IMR-90 (cell line): ENCODE results near the gene TNFRSF9. TPM values are rescaled to one million over a fixed set of nuclear protein-coding genes. Genes with fewer than 3 reads are reported as not detected.
A peak's percentile ranks its signal among the peaks of the same experiment; 100 is the strongest.

Experiments used
- ATAC-seq: fragments of 200-7000 bp; cut with Tn5 transposase; 2 replicates; pipeline ENCODE4 v1.9.1; 2020; ENCODE audit warnings: low read depth, mild to moderate bottlenecking, moderate library complexity
- BruUV-seq: library from RNA; stranded (reverse); fragments of 400-500 nt; replicated peaks from 2 replicates; lab custom pipeline; 2021; lab: Mats Ljungman, UMichigan
- CTCF ChIA-PET: fragments of 300-600 bp; formaldehyde crosslinking; extraction: SDS; loops from one replicate; lab custom pipeline; 2021; ENCODE audit warnings: antibody characterized with exemption; lab: Yijun Ruan, JAX
- POLR2A ChIA-PET: fragments of 300-600 bp; sonication (Branson Sonifier 250); formaldehyde crosslinking; loops from one replicate; lab custom pipeline; 2022; ENCODE audit warnings: antibody characterized with exemption; ENCODE audit not compliant: unreplicated experiment; lab: Charles Lee
- DNase-seq: peaks from one replicate; pipeline ENCODE4 v3.0.0; 2013
- H2AFZ ChIP-seq: replicated peaks from 2 replicates; pipeline ENCODE3; 2013; ENCODE audit warnings: low read length, mild to moderate bottlenecking; ENCODE audit not compliant: poor library complexity
- H2AK5ac ChIP-seq: 2 replicates; pipeline ENCODE4 v1.6.1; 2013; ENCODE audit warnings: low read depth, low read length, inconsistent platforms
- H2AK9ac ChIP-seq: replicated peaks from 2 replicates; pipeline ENCODE3; 2013; ENCODE audit warnings: mild to moderate bottlenecking, low read depth, low read length, moderate library complexity; ENCODE audit not compliant: poor library complexity
- H2BK120ac ChIP-seq: 2 replicates; pipeline ENCODE4 v1.6.1; 2013; ENCODE audit warnings: low read depth, low read length, inconsistent platforms
- H2BK15ac ChIP-seq: 3 replicates; pipeline ENCODE4 v1.6.1; 2013; ENCODE audit warnings: low read depth, low read length, inconsistent platforms
- H2BK20ac ChIP-seq: 2 replicates; pipeline ENCODE4 v1.6.1; 2013; ENCODE audit warnings: low read depth, mild to moderate bottlenecking, inconsistent platforms, low read length, moderate library complexity
- H2BK5ac ChIP-seq: 2 replicates; pipeline ENCODE4 v1.6.1; 2013; ENCODE audit warnings: mild to moderate bottlenecking, low read depth, low read length, inconsistent platforms; ENCODE audit not compliant: poor library complexity, severe bottlenecking
- H3K14ac ChIP-seq: replicated peaks from 2 replicates; pipeline ENCODE4 v1.6.1; 2013; ENCODE audit warnings: low read depth, low read length, inconsistent platforms
- H3K18ac ChIP-seq: 2 replicates; pipeline ENCODE4 v1.6.1; 2013; ENCODE audit warnings: low read depth, low read length, control low read depth
- H3K23ac ChIP-seq: 2 replicates; pipeline ENCODE4 v1.6.1; 2013; ENCODE audit warnings: low read depth, low read length, inconsistent platforms
- H3K27ac ChIP-seq: 2 replicates; pipeline ENCODE4 v1.5.1; 2013; ENCODE audit warnings: mild to moderate bottlenecking, control low read depth, low read length; ENCODE audit not compliant: insufficient read depth
- H3K27me3 ChIP-seq: 2 replicates; pipeline ENCODE4 v1.6.1; 2013; ENCODE audit warnings: low read length; ENCODE audit not compliant: control insufficient read depth, insufficient read depth
- H3K36me3 ChIP-seq: 2 replicates; pipeline ENCODE4 v1.6.1; 2013; ENCODE audit warnings: low read length, mixed read lengths; ENCODE audit not compliant: control insufficient read depth, insufficient read depth
- H3K4ac ChIP-seq: 2 replicates; pipeline ENCODE4 v1.6.1; 2013; ENCODE audit warnings: low read depth, low read length, inconsistent platforms
- H3K4me1 ChIP-seq: 2 replicates; pipeline ENCODE4 v1.6.1; 2013; ENCODE audit warnings: low read length, mixed read lengths; ENCODE audit not compliant: control insufficient read depth, insufficient read depth
- H3K4me2 ChIP-seq: 2 replicates; pipeline ENCODE4 v1.6.1; 2013; ENCODE audit warnings: low read depth, mild to moderate bottlenecking, control low read depth, low read length, moderate library complexity
- H3K4me3 ChIP-seq: 2 replicates; pipeline ENCODE4 v1.5.1; 2013; ENCODE audit warnings: low read depth, mild to moderate bottlenecking, control low read depth, low read length, moderate library complexity; ENCODE audit not compliant: insufficient read depth
- H3K56ac ChIP-seq: 2 replicates; pipeline ENCODE4 v1.6.1; 2013; ENCODE audit warnings: low read length, inconsistent platforms; ENCODE audit not compliant: insufficient read depth; ENCODE audit errors: extremely low read depth
- H3K79me1 ChIP-seq, 2 experiments: 2 replicates each; pipeline ENCODE4 v1.6.1; 2013; ENCODE audit warnings: low read length in 2 of 2, inconsistent platforms in 1 of 2, low read depth in 1 of 2
- H3K9ac ChIP-seq: 2 replicates; pipeline ENCODE4 v1.6.1; 2013; ENCODE audit warnings: low read depth, low read length, control low read depth
- H3K9me1 ChIP-seq: 2 replicates; pipeline ENCODE4 v1.6.1; 2013; ENCODE audit warnings: low read length, inconsistent platforms; ENCODE audit not compliant: insufficient read depth
- H3K9me3 ChIP-seq: 2 replicates; pipeline ENCODE4 v1.6.1; 2013; ENCODE audit warnings: low read length; ENCODE audit not compliant: control insufficient read depth, insufficient read depth
- H4K20me1 ChIP-seq: 2 replicates; pipeline ENCODE4 v1.6.1; 2013; ENCODE audit warnings: low read length, inconsistent platforms; ENCODE audit not compliant: insufficient read depth
- H4K5ac ChIP-seq: 2 replicates; pipeline ENCODE4 v1.6.1; 2013; ENCODE audit warnings: mild to moderate bottlenecking, low read depth, low read length, control low read depth
- H4K8ac ChIP-seq, 2 experiments: 2 replicates each; pipeline ENCODE4 v1.6.1; 2013; ENCODE audit warnings: low read depth in 2 of 2, low read length in 2 of 2, control low read depth in 1 of 2, inconsistent platforms in 1 of 2
- H4K91ac ChIP-seq: 2 replicates; pipeline ENCODE4 v1.6.1; 2013; ENCODE audit warnings: low read depth, low read length, inconsistent platforms; ENCODE audit not compliant: insufficient read depth
- RAD21 ChIP-seq: IDR thresholded peaks from 2 replicates; pipeline ENCODE4 v1.6.1; 2012; ENCODE audit warnings: low read length, improper control_type of control experiment
- RCOR1 ChIP-seq: IDR thresholded peaks from 2 replicates; pipeline ENCODE4 v1.6.1; 2012; ENCODE audit warnings: mild to moderate bottlenecking, low read length, improper control_type of control experiment; ENCODE audit not compliant: insufficient replicate concordance
- WGBS, 2 experiments: methylation state at CpG; one replicate each; pipeline versions ENCODE4 v1.1.5 to v1.1.7; 2013; ENCODE audit warnings: missing lambda C conversion rate in 2 of 2; ENCODE audit not compliant: insufficient read length in 1 of 2; ENCODE audit errors: extremely low coverage in 2 of 2; 5-methylcytosine and 5-hydroxymethylcytosine counted together
- dilution Hi-C: fragments of 300-500 bp; cut with HindIII; formaldehyde crosslinking; loops from one replicate; pipeline ENCODE4 v1.14.3; 2018; ENCODE audit warnings: low sequenced_read_pairs; ENCODE audit not compliant: unreplicated experiment
- in situ Hi-C: fragments of 300-500 bp; cut with MboI; formaldehyde crosslinking; loops from 3 replicates; pipeline ENCODE4 v1.14.3; 2019; ENCODE audit warnings: low sequenced_read_pairs, inconsistent platforms, mixed read lengths
- intact Hi-C: fragments of 100-400 bp; cut with micrococcal nuclease; formaldehyde crosslinking; loops from 2 replicates; pipeline ENCODE4 v1.10.0; 2022
- polyA plus RNA-seq, 3 experiments: library from polyadenylated mRNA; depleted of rRNA; stranded (reverse); fragments of >200 nt; gene quantifications; 2 replicates each; pipeline ENCODE4 v1.2.3, GENCODE V29; 2012; ENCODE audit warnings: low replicate concordance in 1 of 3
- total RNA-seq: library from RNA; depleted of rRNA; stranded (reverse); fragments of >200 nt; gene quantifications from 2 replicates; pipeline ENCODE4 v1.2.3, GENCODE V29; 2012
- TF ChIP-seq, protein P1 (sequence below): conservative IDR thresholded peaks from 2 replicates; pipeline ENCODE4 v1.5.1; 2012; ENCODE audit warnings: mild to moderate bottlenecking, low read depth, low read length, improper control_type of control experiment
- TF ChIP-seq, protein P2 (sequence below): fragments of 150-350 bp; IDR thresholded peaks from 2 replicates; pipeline ENCODE4 v1.6.1; 2016; ENCODE audit warnings: low read depth, mild to moderate bottlenecking, low read length, moderate library complexity, borderline replicate concordance

Gene TNFRSF9
- total and polyA plus RNA-seq, 2 of the 4 experiments (the other 2 are of a cell fraction), result 0.43 to 0.72 TPM

DNA sequence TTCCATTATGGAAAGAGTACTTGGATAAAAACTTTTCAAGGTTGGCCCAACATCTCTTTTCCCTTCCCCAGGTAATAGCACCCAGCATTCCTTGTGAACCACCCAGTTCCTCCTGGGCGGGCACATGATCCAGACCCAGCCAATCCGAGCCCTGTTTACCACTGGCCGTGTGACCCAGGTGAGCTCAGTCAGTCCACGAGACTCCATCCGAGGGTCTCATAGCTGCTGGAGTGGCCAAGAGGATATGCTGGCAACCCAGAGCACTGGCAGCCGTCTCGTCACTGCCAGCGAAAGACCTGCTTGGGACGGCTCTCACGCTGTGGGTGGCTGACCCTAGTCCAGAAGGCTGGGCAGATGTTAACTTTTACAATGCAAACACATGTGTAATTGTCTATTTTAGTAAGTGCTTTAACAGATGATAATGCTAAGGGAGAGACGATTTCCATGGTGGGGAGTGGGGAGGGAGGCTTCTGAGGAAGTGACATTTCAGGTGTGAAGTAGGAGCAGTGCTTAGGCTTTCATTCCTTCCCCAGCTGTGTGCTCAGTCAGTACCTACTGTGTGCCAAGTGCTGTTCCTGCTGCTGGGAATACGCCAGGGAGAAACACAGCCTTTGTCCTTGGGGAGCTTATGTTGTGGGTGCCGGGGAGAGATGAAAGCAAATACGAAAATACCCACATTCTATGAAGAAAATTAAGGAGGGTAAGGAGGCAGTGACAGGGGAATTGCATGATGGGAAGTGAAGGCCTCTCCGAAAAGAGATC is 45.4 kb upstream of the TNFRSF9 start:
- no peak overlapping the region for H3K4ac ChIP-seq
- no peak overlapping the region for H2BK5ac ChIP-seq
- in situ Hi-C loops (loop anchor here (25.0 kb wide), 3 partner anchors 576 to 876 kb away; no protein-coding TSS in a partner anchor), intact Hi-C loops (no loop called here), dilution Hi-C loops (no loop called here)
- H3K9me3 ChIP-seq, result no peaks in the 10 kb centered on the region
- H4K5ac ChIP-seq, result no peak overlapping the region
- no peak for TF ChIP-seq RCOR1
- TF ChIP-seq, protein P1, sequence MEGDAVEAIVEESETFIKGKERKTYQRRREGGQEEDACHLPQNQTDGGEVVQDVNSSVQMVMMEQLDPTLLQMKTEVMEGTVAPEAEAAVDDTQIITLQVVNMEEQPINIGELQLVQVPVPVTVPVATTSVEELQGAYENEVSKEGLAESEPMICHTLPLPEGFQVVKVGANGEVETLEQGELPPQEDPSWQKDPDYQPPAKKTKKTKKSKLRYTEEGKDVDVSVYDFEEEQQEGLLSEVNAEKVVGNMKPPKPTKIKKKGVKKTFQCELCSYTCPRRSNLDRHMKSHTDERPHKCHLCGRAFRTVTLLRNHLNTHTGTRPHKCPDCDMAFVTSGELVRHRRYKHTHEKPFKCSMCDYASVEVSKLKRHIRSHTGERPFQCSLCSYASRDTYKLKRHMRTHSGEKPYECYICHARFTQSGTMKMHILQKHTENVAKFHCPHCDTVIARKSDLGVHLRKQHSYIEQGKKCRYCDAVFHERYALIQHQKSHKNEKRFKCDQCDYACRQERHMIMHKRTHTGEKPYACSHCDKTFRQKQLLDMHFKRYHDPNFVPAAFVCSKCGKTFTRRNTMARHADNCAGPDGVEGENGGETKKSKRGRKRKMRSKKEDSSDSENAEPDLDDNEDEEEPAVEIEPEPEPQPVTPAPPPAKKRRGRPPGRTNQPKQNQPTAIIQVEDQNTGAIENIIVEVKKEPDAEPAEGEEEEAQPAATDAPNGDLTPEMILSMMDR, result no peak
- TF ChIP-seq RAD21, result no peak
- TF ChIP-seq, protein P2, sequence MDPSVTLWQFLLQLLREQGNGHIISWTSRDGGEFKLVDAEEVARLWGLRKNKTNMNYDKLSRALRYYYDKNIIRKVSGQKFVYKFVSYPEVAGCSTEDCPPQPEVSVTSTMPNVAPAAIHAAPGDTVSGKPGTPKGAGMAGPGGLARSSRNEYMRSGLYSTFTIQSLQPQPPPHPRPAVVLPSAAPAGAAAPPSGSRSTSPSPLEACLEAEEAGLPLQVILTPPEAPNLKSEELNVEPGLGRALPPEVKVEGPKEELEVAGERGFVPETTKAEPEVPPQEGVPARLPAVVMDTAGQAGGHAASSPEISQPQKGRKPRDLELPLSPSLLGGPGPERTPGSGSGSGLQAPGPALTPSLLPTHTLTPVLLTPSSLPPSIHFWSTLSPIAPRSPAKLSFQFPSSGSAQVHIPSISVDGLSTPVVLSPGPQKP, result no peak
- H3K4me1 ChIP-seq, result peaks cover 3% of the 10 kb centered on the region
- no peak overlapping the region for H3K18ac ChIP-seq
- H3K23ac ChIP-seq, result no peak overlapping the region
- no peak overlapping the region for H2BK20ac ChIP-seq
- ATAC-seq (no peak), DNase-seq (no peak)
- no peak overlapping the region for H2BK15ac ChIP-seq
- no peak overlapping the region for H3K27ac ChIP-seq
- peak overlapping the region; percentile 20 for H2AK9ac ChIP-seq
- no peaks in the 10 kb centered on the region for H4K20me1 ChIP-seq
- 0 out of 4 replicates have a peak overlapping the region, but pooled peaks of 1 of the 2 experiments have one; percentile 22 for H4K8ac ChIP-seq
- H2AK5ac ChIP-seq, result no peak overlapping the region
- H3K14ac ChIP-seq, result no peak overlapping the region
- no peak overlapping the region for H2AFZ ChIP-seq
- no peak overlapping the region for H4K91ac ChIP-seq
- H3K36me3 ChIP-seq, result peaks cover 33% of the 10 kb centered on the region
- H3K4me2 ChIP-seq, result no peak overlapping the region
- WGBS, 2 experiments, result 94% methylated on average over 8 of the region's 15 CpGs; no CpG with 5 or more reads in 1 of the 2 experiments
- H3K79me1 ChIP-seq, result peaks cover 10 to 39% of the 10 kb centered on the region in 2 experiments
- H3K4me3 ChIP-seq, result no peak overlapping the region
- no peak overlapping the region for H2BK120ac ChIP-seq
- no TSS peak for BruUV-seq
- ChIA-PET POLR2A (no interaction called here), CTCF (no interaction called here)
- no peak overlapping the region for H3K9ac ChIP-seq
- H3K9me1 ChIP-seq, result no peaks in the 10 kb centered on the region; the same call in none of the 2 replicates
- H3K56ac ChIP-seq, result no peak overlapping the region
- H3K27me3 ChIP-seq, result no peaks in the 10 kb centered on the region
